CD4-positive, alpha-beta T cell treated with Interleukin-21 for 1 hour (primary cell): ENCODE measurements around the gene SPI1.
"Not testable (repeated sequence)": the region's sequence is repeated elsewhere in the genome, so short reads cannot be mapped to it uniquely, and the experiment has no call there.

ENCODE experiments used
- DNase-seq: peaks from one replicate; pipeline ENCODE4 v3.0.0-alpha.2; 2020

The SPI1 gene

GRCh38 chr11:47337229-47337924, 41.0 kb downstream of the SPI1 start:
- no peak for DNase-seq

GRCh38 chr11:47336595-47336994, 41.8 kb downstream of the SPI1 start:
- DNase-seq, result no peak

- DNase-seq, result no peak
Observed at GRCh38 chr11:47335733-47336132, 42.6 kb downstream of the SPI1 start.

GRCh38 chr11:47334699-47335411, 43.5 kb downstream of the SPI1 start:
- not testable (repeated sequence) for DNase-seq

GRCh38 chr11:47333886-47334443, 44.4 kb downstream of the SPI1 start:
- no peak for DNase-seq

GRCh38 chr11:47333526-47333845, 44.9 kb downstream of the SPI1 start:
- no peak for DNase-seq

GRCh38 chr11:47332791-47333525, 45.4 kb downstream of the SPI1 start:
- no peak for DNase-seq

GRCh38 chr11:47332303-47332711, 46.0 kb downstream of the SPI1 start:
- DNase-seq, result no peak

GRCh38 chr11:47331454-47332302, 46.7 kb downstream of the SPI1 start:
- DNase-seq, result no peak

- no peak for DNase-seq
Observed at GRCh38 chr11:47329987-47330931, 48.1 kb downstream of the SPI1 start.

- no peak for DNase-seq
Observed at GRCh38 chr11:47329431-47329986, 48.8 kb downstream of the SPI1 start.

- no peak for DNase-seq
Observed at GRCh38 chr11:47328449-47329390, 49.6 kb downstream of the SPI1 start.

- DNase-seq, result no peak
Observed at GRCh38 chr11:47327949-47328348, 50.4 kb downstream of the SPI1 start.

GRCh38 chr11:47327025-47327424, 51.3 kb downstream of the SPI1 start:
- no peak for DNase-seq

- DNase-seq, result no peak
Observed at GRCh38 chr11:47326198-47326597, 52.1 kb downstream of the SPI1 start.

GRCh38 chr11:47325271-47326041, 52.9 kb downstream of the SPI1 start:
- no peak for DNase-seq

GRCh38 chr11:47324520-47324919, 53.8 kb downstream of the SPI1 start:
- no peak for DNase-seq

- no peak for DNase-seq
Observed at GRCh38 chr11:47318166-47318565, 60.2 kb downstream of the SPI1 start.
